Measurements from ENCODE around the gene SERTAD2. TPM values are rescaled to one million over a fixed set of nuclear protein-coding genes. Genes with fewer than 3 reads are reported as not detected.

Gene SERTAD2
- total RNA-seq, 4 donors from 2014 or later = 1.8 to 29.5 (median 8.9) TPM

GRCh38 chr2:64606479-64607363 lies 47.0 kb downstream of the SERTAD2 start:
- H3K36me3 ChIP-seq = no peaks in the 10 kb centered on the region
- peak; percentile 91 to 92 for DNase-seq
- H3K4me1 ChIP-seq = no peaks in the 10 kb centered on the region
- H3K27me3 ChIP-seq = no peaks in the 10 kb centered on the region
- intact Hi-C loops (cut with DNase I; ENCODE audit: low total_unique reads) = no loop called here
- H3K4me3 ChIP-seq = no peak overlapping the region
- H3K27ac ChIP-seq = peak overlapping the region; percentile 46 to 68
- H3K9me3 ChIP-seq = no peaks in the 10 kb centered on the region
- TF ChIP-seq POLR2A (IDR thresholded peaks at IDR 0.05) (no peak), CTCF (IDR thresholded peaks at IDR 0.05) (no peak)

GRCh38 chr2:64605991-64606478 lies 47.7 kb downstream of the SERTAD2 start:
- no peak for DNase-seq
- intact Hi-C loops (cut with DNase I; ENCODE audit: low total_unique reads) = no loop called here
- Histone ChIP-seq H3K4me1 (no peaks in the 10 kb centered on the region), H3K27ac (peak overlapping the region; percentile 42 to 68), H3K9me3 (no peaks in the 10 kb centered on the region), H3K36me3 (no peaks in the 10 kb centered on the region), H3K4me3 (no peak overlapping the region), H3K27me3 (no peaks in the 10 kb centered on the region)
- TF ChIP-seq CTCF (IDR thresholded peaks at IDR 0.05) = no peak
- no peak for TF ChIP-seq POLR2A (IDR thresholded peaks at IDR 0.05)

GRCh38 chr2:64605026-64605471 lies 48.7 kb downstream of the SERTAD2 start:
- TF ChIP-seq CTCF (IDR thresholded peaks at IDR 0.05) (no peak), POLR2A (IDR thresholded peaks at IDR 0.05) (no peak)
- peak overlapping the region; percentile 42 to 62 for H3K27ac ChIP-seq
- no peaks in the 10 kb centered on the region for H3K36me3 ChIP-seq
- peak; percentile 64 to 72 for DNase-seq
- H3K4me1 ChIP-seq = no peaks in the 10 kb centered on the region
- intact Hi-C loops (cut with DNase I; ENCODE audit: low total_unique reads) = no loop called here
- H3K27me3 ChIP-seq = no peaks in the 10 kb centered on the region
- H3K4me3 ChIP-seq = no peak overlapping the region
- H3K9me3 ChIP-seq = no peaks in the 10 kb centered on the region

- intact Hi-C loops (cut with DNase I; ENCODE audit: low total_unique reads) = no loop called here
Measured at GRCh38 chr2:64604155-64604554, 49.6 kb downstream of the SERTAD2 start.

More at GRCh38 chr2:64604155-64604554, 49.6 kb downstream of the SERTAD2 start:
- Histone ChIP-seq H3K27me3 (no peaks in the 10 kb centered on the region), H3K9me3 (no peaks in the 10 kb centered on the region), H3K4me3 (no peak overlapping the region), H3K36me3 (no peaks in the 10 kb centered on the region), H3K27ac (peak overlapping the region in 1 of 2 donors; percentile 62), H3K4me1 (no peaks in the 10 kb centered on the region)
- TF ChIP-seq POLR2A (IDR thresholded peaks at IDR 0.05) = no peak
- no peak for TF ChIP-seq CTCF (IDR thresholded peaks at IDR 0.05)
- DNase-seq = no peak
